Uterus (tissue), 4 donors: ENCODE results near the gene COL18A1. TPM values are rescaled to one million over a fixed set of nuclear protein-coding genes. Genes with fewer than 3 reads are reported as not detected.
"Not testable (repeated sequence)": the region's sequence is repeated elsewhere in the genome, so short reads cannot be mapped to it uniquely, and the experiment has no call there.

Source experiments
- DNase-seq, 2 donors: peaks; one replicate each; pipeline ENCODE4 v3.0.0-alpha.2; 2019 to 2020
- H3K27ac ChIP-seq, 2 donors: fragments of 200-600 bp; sonication (generic); 1 replicate in 1 of 2; 2 replicates in 1 of 2; pipeline ENCODE4 v1.5.1; 2016 to 2018
- H3K27me3 ChIP-seq, 2 donors: fragments of 200-600 bp; sonication (generic); one replicate each; pipeline ENCODE4 v1.5.1; 2018 to 2019; ENCODE audit warnings: control low read depth in 1 of 2
- H3K36me3 ChIP-seq, 2 donors: fragments of 200-600 bp; sonication (generic); one replicate each; pipeline ENCODE4 v1.5.1; 2019; ENCODE audit warnings: control low read depth in 1 of 2
- H3K4me1 ChIP-seq, 2 donors: fragments of 200-600 bp; sonication (generic); one replicate each; pipeline ENCODE4 v1.5.1; 2018 to 2019; ENCODE audit warnings: control low read depth in 1 of 2
- H3K4me3 ChIP-seq, 2 donors: fragments of 200-600 bp; sonication (generic); 1 replicate in 1 of 2; 2 replicates in 1 of 2; pipeline ENCODE4 v1.5.1; 2018 to 2019; ENCODE audit warnings: mild to moderate bottlenecking in 1 of 2
- H3K9me3 ChIP-seq, 2 donors: fragments of 200-600 bp; sonication (generic); one replicate each; pipeline ENCODE4 v1.5.1; 2019; ENCODE audit warnings: control low read depth in 1 of 2
- CTCF ChIP-seq, 4 experiments: fragments of 200-600 bp in 2 of 4; fragments of 450-650 bp in 2 of 4; sonication (generic) in 2 of 4; IDR thresholded peaks; one replicate each; pipeline ENCODE4 v1.5.1; 2016 to 2019; ENCODE audit warnings: antibody characterized with exemption in 4 of 4, mild to moderate bottlenecking in 2 of 4, moderate library complexity in 1 of 4
- POLR2A ChIP-seq, 2 donors: fragments of 450-650 bp; IDR thresholded peaks; one replicate each; pipeline ENCODE4 v1.6.1; 2016; ENCODE audit warnings: antibody characterized with exemption in 2 of 2, mild to moderate bottlenecking in 1 of 2, moderate library complexity in 1 of 2
- intact Hi-C: fragments of 100-400 bp; cut with DNase I; formaldehyde crosslinking; loops from one replicate; pipeline ENCODE4 v1.15.1; 2023; ENCODE audit warnings: low total_unique reads
- total RNA-seq, 4 donors: library from RNA; depleted of rRNA in 3 of 4; stranded (reverse); fragments of >200 nt in 3 of 4; gene quantifications; one replicate each; pipeline versions ENCODE4 v1.1.0 to v1.2.4, GENCODE V29; 2014 to 2023
- donor health status: DM: yes; HTN: yes; CAD: no.

COL18A1 gene
- total RNA-seq, 4 donors from 2014 or later, result 73.0 to 223 (median 152) TPM

GRCh38 chr21:45530423-45531113 lies 125.6 kb downstream of the COL18A1 start:
- no peak for DNase-seq
- no peaks in the 10 kb centered on the region for H3K36me3 ChIP-seq
- intact Hi-C loops, result no loop called here
- H3K27me3 ChIP-seq, result no peaks in the 10 kb centered on the region
- H3K27ac ChIP-seq, result no peak overlapping the region
- no peaks in the 10 kb centered on the region for H3K4me1 ChIP-seq
- no peak for TF ChIP-seq POLR2A (IDR thresholded peaks at IDR 0.05)
- TF ChIP-seq CTCF (IDR thresholded peaks at IDR 0.05), result no peak
- no peak overlapping the region for H3K4me3 ChIP-seq
- H3K9me3 ChIP-seq, result no peaks in the 10 kb centered on the region

DNA sequence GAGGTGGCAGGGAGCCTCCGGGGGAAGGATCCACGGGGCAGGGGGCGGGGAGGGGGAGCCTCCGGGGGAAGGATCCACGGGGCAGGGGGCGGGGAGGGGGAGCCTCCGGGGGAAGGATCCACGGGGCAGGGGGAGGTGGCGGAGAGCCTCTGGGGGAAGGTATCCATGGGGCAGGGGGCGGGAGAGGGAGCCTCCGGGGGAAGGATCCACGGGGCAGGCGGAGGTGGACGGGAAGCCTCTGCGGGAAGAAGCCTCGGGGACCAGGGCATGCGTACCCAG lies 126.1 kb downstream of the COL18A1 start:
- H3K9me3 ChIP-seq, H3K36me3 ChIP-seq, H3K4me3 ChIP-seq, H3K4me1 ChIP-seq, H3K27me3 ChIP-seq, intact Hi-C loops, H3K27ac ChIP-seq, DNase-seq: not testable (repeated sequence)

DNA sequence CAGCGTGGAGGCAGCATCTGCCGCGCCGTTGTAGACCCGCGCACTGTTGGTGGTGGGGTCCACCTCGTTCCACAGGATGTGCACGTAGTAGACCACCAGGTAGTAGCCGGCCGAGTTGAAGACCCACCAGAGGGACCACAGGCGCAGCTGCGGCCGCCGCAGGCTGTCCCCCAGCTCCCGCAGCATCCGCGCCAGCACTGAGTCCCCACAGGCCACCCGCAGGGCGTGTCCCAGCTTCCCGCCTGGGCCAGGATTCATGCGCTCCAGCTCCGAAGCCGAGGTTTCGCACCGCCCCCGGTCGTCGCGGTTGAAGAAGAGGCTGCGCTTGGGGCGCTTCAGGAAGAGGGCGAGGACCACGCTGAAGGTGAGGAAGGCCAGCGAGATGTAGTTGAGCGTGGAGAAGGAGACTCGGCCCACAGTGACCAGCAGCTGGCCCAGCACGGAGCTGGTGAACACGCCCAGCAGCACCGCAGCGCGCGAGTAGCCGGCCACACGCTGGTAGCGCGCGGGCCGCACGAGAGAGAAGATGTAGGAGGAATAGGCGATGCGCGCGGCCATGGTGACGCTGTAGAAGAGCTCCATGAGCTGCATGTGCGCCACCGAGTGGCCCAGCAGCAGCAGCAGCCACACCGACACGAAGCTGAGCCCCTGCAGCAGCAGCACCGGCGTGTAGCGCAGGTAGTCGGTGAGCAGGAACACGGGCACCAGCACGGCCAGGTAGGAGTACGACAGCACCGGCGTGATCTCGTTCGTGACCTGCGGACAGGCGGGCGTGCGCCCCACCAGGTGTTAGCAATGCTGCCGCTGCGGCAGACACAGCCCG lies 126.6 kb downstream of the COL18A1 start:
- Histone ChIP-seq H3K9me3 (no peaks in the 10 kb centered on the region), H3K27ac (no peak overlapping the region), H3K36me3 (no peaks in the 10 kb centered on the region), H3K4me3 (no peak overlapping the region), H3K27me3 (no peaks in the 10 kb centered on the region), H3K4me1 (no peaks in the 10 kb centered on the region)
- TF ChIP-seq CTCF (IDR thresholded peaks at IDR 0.05) (no peak), POLR2A (IDR thresholded peaks at IDR 0.05) (no peak)
- DNase-seq, result no peak
- intact Hi-C loops, result no loop called here

DNA sequence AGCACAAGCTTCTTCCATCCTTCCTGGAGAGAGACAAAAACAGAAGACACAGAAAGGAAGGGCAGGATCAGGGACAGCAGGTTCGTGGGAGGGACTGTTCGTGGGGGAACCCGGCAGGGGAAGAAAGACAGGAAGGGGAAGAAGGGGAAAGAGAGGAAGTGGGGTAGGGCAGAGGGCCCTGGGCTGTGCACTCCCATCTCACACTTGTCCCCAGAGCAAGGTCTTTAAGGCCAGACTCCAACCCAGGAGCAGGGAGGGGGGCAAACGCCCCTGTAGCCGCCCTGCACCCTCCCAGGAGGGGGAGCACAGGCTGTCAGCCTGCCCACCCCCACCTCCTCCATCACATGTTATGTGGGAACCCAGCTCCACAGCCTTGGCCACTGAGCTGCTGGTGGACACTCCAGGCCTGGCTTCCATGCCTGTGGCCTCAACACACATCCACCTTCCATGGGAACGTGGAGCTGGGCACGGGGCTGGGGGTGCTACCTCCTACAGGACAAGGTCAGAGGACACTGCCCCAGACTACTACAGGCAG lies 127.9 kb downstream of the COL18A1 start:
- no peak overlapping the region for H3K27ac ChIP-seq
- TF ChIP-seq POLR2A (IDR thresholded peaks at IDR 0.05) (no peak), CTCF (IDR thresholded peaks at IDR 0.05) (no peak)
- DNase-seq, result no peak
- intact Hi-C loops, result no loop called here
- no peaks in the 10 kb centered on the region for H3K4me1 ChIP-seq
- H3K4me3 ChIP-seq, result no peak overlapping the region
- no peaks in the 10 kb centered on the region for H3K36me3 ChIP-seq
- no peaks in the 10 kb centered on the region for H3K9me3 ChIP-seq
- H3K27me3 ChIP-seq, result no peaks in the 10 kb centered on the region

DNA sequence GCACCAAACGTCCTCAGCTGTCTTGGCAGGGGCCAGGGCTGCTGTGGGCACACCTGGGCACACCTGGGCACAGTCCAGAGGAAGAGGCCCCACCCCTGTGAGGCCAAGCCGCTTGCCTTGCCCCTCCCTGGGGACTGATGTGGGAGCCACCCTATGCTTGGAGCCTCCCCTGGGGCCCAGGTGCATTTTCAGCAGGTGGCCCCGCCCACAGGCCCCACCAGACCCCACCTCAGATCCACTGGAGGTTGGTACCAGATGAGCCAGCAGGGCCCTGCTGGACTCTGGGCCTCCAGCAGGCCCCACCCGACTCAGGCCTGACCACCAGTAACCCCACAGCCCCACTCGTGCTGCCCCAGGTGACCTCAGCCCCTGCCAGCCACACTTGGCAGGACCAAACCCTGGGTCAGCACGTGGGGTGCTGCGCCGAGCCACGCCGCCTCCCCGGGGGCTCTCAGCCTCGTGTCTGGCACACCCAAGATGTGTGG lies 128.4 kb downstream of the COL18A1 start:
- no peak for DNase-seq
- intact Hi-C loops, result no loop called here

More for the DNA sequence above, 128.4 kb downstream of the COL18A1 start:
- H3K9me3 ChIP-seq, result no peaks in the 10 kb centered on the region
- no peak overlapping the region for H3K4me3 ChIP-seq
- no peaks in the 10 kb centered on the region for H3K4me1 ChIP-seq
- no peaks in the 10 kb centered on the region for H3K36me3 ChIP-seq
- no peaks in the 10 kb centered on the region for H3K27me3 ChIP-seq
- TF ChIP-seq POLR2A (IDR thresholded peaks at IDR 0.05) (no peak), CTCF (IDR thresholded peaks at IDR 0.05) (no peak)
- no peak overlapping the region for H3K27ac ChIP-seq
